GM23338 (cell line): Measurements from ENCODE around the gene ASAH2. TPM values are rescaled to one million over a fixed set of nuclear protein-coding genes. Genes with fewer than 3 reads are reported as not detected.

Experiments
- ATAC-seq: fragments of 200-7000 bp; cut with Tn5 transposase; 3 replicates; pipeline ENCODE4 v1.9.1; 2020
- DNase-seq: peaks from one replicate; pipeline ENCODE4 v3.0.0-alpha.2; 2015; ENCODE audit warnings: low spot score
- H2AFZ ChIP-seq: fragments of 200-600 bp; sonication (generic); 2 replicates; pipeline ENCODE4 v1.8.0; 2016; ENCODE audit warnings: antibody characterized with exemption, mild to moderate bottlenecking, moderate library complexity
- H3F3A ChIP-seq: fragments of 200-600 bp; sonication (generic); replicated peaks from 2 replicates; pipeline ENCODE4 v1.8.0; 2017; ENCODE audit warnings: antibody characterized with exemption, mixed run types, low read depth
- H3K27ac ChIP-seq: fragments of 200-600 bp; sonication (generic); 2 replicates; pipeline ENCODE4 v1.6.1; 2016; ENCODE audit warnings: low read depth
- H3K27me3 ChIP-seq: fragments of 200-600 bp; sonication (generic); 2 replicates; pipeline ENCODE4 v1.8.0; 2016; ENCODE audit warnings: mild to moderate bottlenecking, mixed run types, moderate library complexity; ENCODE audit not compliant: insufficient read depth
- H3K36me3 ChIP-seq: fragments of 200-600 bp; sonication (generic); 2 replicates; pipeline ENCODE4 v1.8.0; 2016; ENCODE audit warnings: mild to moderate bottlenecking; ENCODE audit not compliant: insufficient read depth
- H3K4me1 ChIP-seq: fragments of 200-600 bp; sonication (generic); 2 replicates; pipeline ENCODE4 v1.8.0; 2016; ENCODE audit warnings: mild to moderate bottlenecking, moderate library complexity; ENCODE audit not compliant: insufficient read depth
- H3K4me2 ChIP-seq: fragments of 200-600 bp; sonication (generic); 2 replicates; pipeline ENCODE4 v1.7.1; 2017; ENCODE audit warnings: mixed run types
- H3K4me3 ChIP-seq: fragments of 200-600 bp; sonication (generic); 2 replicates; pipeline ENCODE4 v1.6.1; 2016; ENCODE audit warnings: mixed run types
- H3K79me2 ChIP-seq: fragments of 200-600 bp; sonication (generic); replicated peaks from 2 replicates; pipeline ENCODE4 v1.8.0; 2017; ENCODE audit warnings: mild to moderate bottlenecking; ENCODE audit not compliant: insufficient read depth
- H3K9me2 ChIP-seq: fragments of 200-600 bp; sonication (generic); 2 replicates; pipeline ENCODE4 v1.8.0; 2017; ENCODE audit not compliant: insufficient read depth
- H4K20me1 ChIP-seq: fragments of 200-600 bp; sonication (generic); replicated peaks from 2 replicates; pipeline ENCODE4 v1.8.0; 2017; ENCODE audit warnings: mild to moderate bottlenecking; ENCODE audit not compliant: insufficient read depth
- H3K27ac Mint-ChIP-seq: 2 replicates; pipeline ENCODE4 v1.8.0; 2020; ENCODE audit warnings: inconsistent platforms, mild to moderate bottlenecking, moderate library complexity, mixed read lengths
- H3K27me3 Mint-ChIP-seq: 3 replicates; pipeline ENCODE4 v1.8.0; 2022; ENCODE audit warnings: low read depth, mild to moderate bottlenecking, moderate library complexity, mixed read lengths, inconsistent platforms; ENCODE audit not compliant: insufficient read depth, poor library complexity
- H3K36me3 Mint-ChIP-seq: 3 replicates; pipeline ENCODE4 v1.8.0; 2021; ENCODE audit warnings: low read depth, mild to moderate bottlenecking, inconsistent platforms, moderate library complexity, mixed read lengths
- H3K4me1 Mint-ChIP-seq: 3 replicates; pipeline ENCODE4 v1.8.0; 2020; ENCODE audit warnings: mild to moderate bottlenecking, inconsistent platforms, mixed read lengths
- H3K4me3 Mint-ChIP-seq: 3 replicates; pipeline ENCODE4 v1.8.0; 2021; ENCODE audit warnings: moderate library complexity, mild to moderate bottlenecking, inconsistent platforms, mixed read lengths
- H3K9me3 Mint-ChIP-seq: 3 replicates; pipeline ENCODE4 v1.8.0; 2020; ENCODE audit warnings: moderate library complexity, mild to moderate bottlenecking, inconsistent platforms, mixed read lengths
- CREB1 ChIP-seq: fragments of 250-450 bp; sonication (Bioruptor Pico); IDR thresholded peaks from 2 replicates; pipeline ENCODE4 v1.5.0; 2020; ENCODE audit warnings: low read depth, mild to moderate bottlenecking, moderate library complexity
- EZH2 ChIP-seq: fragments of 200-600 bp; sonication (generic); IDR thresholded peaks from one replicate; pipeline ENCODE4 v1.8.0; 2017; ENCODE audit warnings: antibody characterized with exemption, mild to moderate bottlenecking, low read depth; ENCODE audit not compliant: unreplicated experiment
- EZH2phosphoT487 ChIP-seq: fragments of 200-600 bp; sonication (generic); IDR thresholded peaks from one replicate; pipeline ENCODE4 v1.8.1; 2018; ENCODE audit warnings: antibody characterized with exemption; ENCODE audit not compliant: unreplicated experiment
- JUNB ChIP-seq: IDR thresholded peaks from one replicate; pipeline ENCODE4 v1.6.1; 2016; ENCODE audit warnings: antibody characterized with exemption; ENCODE audit not compliant: unreplicated experiment
- NANOG ChIP-seq: IDR thresholded peaks from 2 replicates; pipeline ENCODE4 v1.6.1; 2016; ENCODE audit warnings: antibody characterized with exemption, borderline replicate concordance
- STAT1 ChIP-seq: IDR thresholded peaks from one replicate; pipeline ENCODE4 v1.6.1; 2016; ENCODE audit warnings: antibody characterized with exemption; ENCODE audit not compliant: unreplicated experiment
- ZNF331 ChIP-seq: fragments of 250-450 bp; sonication (Bioruptor Pico); IDR thresholded peaks from 2 replicates; pipeline ENCODE4 v1.5.0; 2020; ENCODE audit warnings: low read depth, mild to moderate bottlenecking, moderate library complexity
- polyA plus RNA-seq: library from polyadenylated mRNA; unstranded; fragments of >200 nt; fragmentation: Nextera tagmentation; extraction: Ambion mirVana; gene quantifications from 2 replicates; pipeline ENCODE4 v1.2.1, GENCODE V29; 2016
- total RNA-seq: library from RNA; depleted of rRNA; stranded (reverse); fragments of >200 nt; shearing (Covaris generic); gene quantifications from 2 replicates; pipeline ENCODE4 v1.2.3, GENCODE V29; 2014
- TF ChIP-seq, protein P1 (sequence below), 2 experiments: fragments of 200-600 bp in 1 of 2; sonication (generic) in 1 of 2; conservative IDR thresholded peaks; 2 replicates each; pipeline versions ENCODE4 v1.5.1 to v1.6.1; 2016 to 2017; ENCODE audit warnings: antibody characterized with exemption in 2 of 2, low read depth in 2 of 2, mild to moderate bottlenecking in 2 of 2, moderate library complexity in 1 of 2
- TF ChIP-seq, protein P2 (sequence below): IDR thresholded peaks from 2 replicates; pipeline ENCODE4 v1.6.1; 2016; ENCODE audit warnings: antibody characterized with exemption
- TF ChIP-seq, protein P3 (sequence below): IDR thresholded peaks from one replicate; pipeline ENCODE4 v1.6.1; 2018; ENCODE audit warnings: antibody characterized with exemption; ENCODE audit not compliant: unreplicated experiment

ASAH2 gene
- total and polyA plus RNA-seq, 2 experiments from 2014 or later: 0.17 to 0.92 TPM

DNA sequence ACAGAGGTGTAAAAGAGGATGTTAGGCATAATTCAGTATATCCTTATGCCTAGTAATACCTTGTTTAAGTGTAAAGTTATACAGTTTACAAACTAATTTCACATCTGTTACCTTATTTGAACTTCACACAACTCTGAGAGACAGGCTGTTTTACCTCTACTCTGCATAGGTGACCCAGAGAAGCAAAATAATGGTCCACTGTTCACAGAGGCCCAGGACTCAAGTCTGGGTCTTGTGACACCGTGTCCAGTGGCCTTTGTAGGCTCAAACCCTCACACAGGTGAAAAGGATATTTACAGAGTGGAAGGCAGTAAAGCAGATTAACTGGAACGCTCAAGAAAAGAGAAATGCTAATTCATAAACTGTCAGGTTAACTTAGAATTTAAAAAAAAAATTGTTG, 32.1 kb downstream of the ASAH2 start:
- no peak for DNase-seq
- H3K36me3 Mint-ChIP-seq: no peaks in the 10 kb centered on the region; the same call in 2 of the 3 replicates

DNA sequence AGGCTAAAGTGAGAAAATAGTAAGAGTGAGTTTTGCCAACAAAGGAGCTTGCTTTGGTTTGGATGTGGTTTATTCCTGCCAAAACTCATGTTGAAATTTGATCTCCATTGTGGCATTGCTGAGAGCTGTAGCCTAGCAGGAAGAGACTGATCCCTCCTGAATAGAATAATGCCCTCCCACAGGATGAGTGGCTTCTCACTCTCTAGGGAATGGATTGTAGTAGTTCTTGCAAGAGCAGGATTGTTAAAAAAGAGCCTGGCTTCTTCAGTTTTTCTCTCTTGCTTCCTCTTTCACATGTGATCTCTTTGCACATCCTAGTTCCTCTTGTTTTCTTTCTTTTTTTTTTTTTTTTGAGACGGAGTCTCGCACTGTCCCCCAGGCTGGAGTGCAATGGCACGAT, 34.4 kb downstream of the ASAH2 start:
- peak; percentile 69 for DNase-seq
- peaks cover 4% of the 10 kb centered on the region; the same call in 2 of the 3 replicates for H3K4me1 Mint-ChIP-seq
- H3K4me2 ChIP-seq: peak overlapping the region; percentile 32; the same call in 1 of the 2 replicates
- peak overlapping the region; percentile 80; the same call in 1 of the 2 replicates for H2AFZ ChIP-seq
- peak overlapping the region; percentile 73 for H3K27ac Mint-ChIP-seq
- H3F3A ChIP-seq: no peaks in the 10 kb centered on the region
- H3K79me2 ChIP-seq: no peaks in the 10 kb centered on the region
- peak overlapping the region; percentile 41; the same call in 1 of the 2 replicates for H3K27ac ChIP-seq
- no peaks in the 10 kb centered on the region for H3K27me3 Mint-ChIP-seq
- no peak overlapping the region for H3K4me3 Mint-ChIP-seq
- H4K20me1 ChIP-seq: no peaks in the 10 kb centered on the region
- H3K27me3 ChIP-seq: no peaks in the 10 kb centered on the region
- no peak overlapping the region for H3K4me3 ChIP-seq
- H3K9me2 ChIP-seq: no peaks in the 10 kb centered on the region
- H3K9me3 Mint-ChIP-seq: peaks cover 5% of the 10 kb centered on the region; the same call in 1 of the 3 replicates
- peaks cover 4% of the 10 kb centered on the region; the same call in 1 of the 2 replicates for H3K4me1 ChIP-seq
- ATAC-seq: peak; percentile 99
- no peaks in the 10 kb centered on the region; the same call in 2 of the 3 replicates for H3K36me3 Mint-ChIP-seq
- no peaks in the 10 kb centered on the region for H3K36me3 ChIP-seq
- TF ChIP-seq NANOG (no peak), JUNB (no peak), STAT1 (no peak), ZNF331 (CRISPR knock-in tag) (no peak), CREB1 (CRISPR knock-in tag) (no peak)
- TF ChIP-seq, protein P1, sequence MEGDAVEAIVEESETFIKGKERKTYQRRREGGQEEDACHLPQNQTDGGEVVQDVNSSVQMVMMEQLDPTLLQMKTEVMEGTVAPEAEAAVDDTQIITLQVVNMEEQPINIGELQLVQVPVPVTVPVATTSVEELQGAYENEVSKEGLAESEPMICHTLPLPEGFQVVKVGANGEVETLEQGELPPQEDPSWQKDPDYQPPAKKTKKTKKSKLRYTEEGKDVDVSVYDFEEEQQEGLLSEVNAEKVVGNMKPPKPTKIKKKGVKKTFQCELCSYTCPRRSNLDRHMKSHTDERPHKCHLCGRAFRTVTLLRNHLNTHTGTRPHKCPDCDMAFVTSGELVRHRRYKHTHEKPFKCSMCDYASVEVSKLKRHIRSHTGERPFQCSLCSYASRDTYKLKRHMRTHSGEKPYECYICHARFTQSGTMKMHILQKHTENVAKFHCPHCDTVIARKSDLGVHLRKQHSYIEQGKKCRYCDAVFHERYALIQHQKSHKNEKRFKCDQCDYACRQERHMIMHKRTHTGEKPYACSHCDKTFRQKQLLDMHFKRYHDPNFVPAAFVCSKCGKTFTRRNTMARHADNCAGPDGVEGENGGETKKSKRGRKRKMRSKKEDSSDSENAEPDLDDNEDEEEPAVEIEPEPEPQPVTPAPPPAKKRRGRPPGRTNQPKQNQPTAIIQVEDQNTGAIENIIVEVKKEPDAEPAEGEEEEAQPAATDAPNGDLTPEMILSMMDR (conservative IDR thresholded peaks at IDR 0.05; ENCODE audit: low read depth in 2 of 2): no peak
- TF ChIP-seq, protein P2, sequence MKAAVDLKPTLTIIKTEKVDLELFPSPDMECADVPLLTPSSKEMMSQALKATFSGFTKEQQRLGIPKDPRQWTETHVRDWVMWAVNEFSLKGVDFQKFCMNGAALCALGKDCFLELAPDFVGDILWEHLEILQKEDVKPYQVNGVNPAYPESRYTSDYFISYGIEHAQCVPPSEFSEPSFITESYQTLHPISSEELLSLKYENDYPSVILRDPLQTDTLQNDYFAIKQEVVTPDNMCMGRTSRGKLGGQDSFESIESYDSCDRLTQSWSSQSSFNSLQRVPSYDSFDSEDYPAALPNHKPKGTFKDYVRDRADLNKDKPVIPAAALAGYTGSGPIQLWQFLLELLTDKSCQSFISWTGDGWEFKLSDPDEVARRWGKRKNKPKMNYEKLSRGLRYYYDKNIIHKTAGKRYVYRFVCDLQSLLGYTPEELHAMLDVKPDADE: no peak

More for the DNA sequence above, 32.1 kb downstream of the ASAH2 start:
- no peaks in the 10 kb centered on the region for H3K27me3 Mint-ChIP-seq
- peak overlapping the region; percentile 8; the same call in 1 of the 2 replicates for H2AFZ ChIP-seq
- no peaks in the 10 kb centered on the region for H3K9me2 ChIP-seq
- H3K4me1 Mint-ChIP-seq: peaks cover 4% of the 10 kb centered on the region; the same call in 2 of the 3 replicates
- peaks cover 4% of the 10 kb centered on the region; the same call in 1 of the 2 replicates for H3K4me1 ChIP-seq
- no peak overlapping the region for H3K27ac ChIP-seq
- H3K79me2 ChIP-seq: no peaks in the 10 kb centered on the region
- no peak overlapping the region for H3K27ac Mint-ChIP-seq
- no peaks in the 10 kb centered on the region for H3K27me3 ChIP-seq
- no peak overlapping the region for H3K4me2 ChIP-seq
- ATAC-seq: no peak
- no peak overlapping the region for H3K4me3 Mint-ChIP-seq
- H3K4me3 ChIP-seq: no peak overlapping the region
- H3K36me3 ChIP-seq: no peaks in the 10 kb centered on the region
- no peaks in the 10 kb centered on the region for H3F3A ChIP-seq
- TF ChIP-seq, protein P3, sequence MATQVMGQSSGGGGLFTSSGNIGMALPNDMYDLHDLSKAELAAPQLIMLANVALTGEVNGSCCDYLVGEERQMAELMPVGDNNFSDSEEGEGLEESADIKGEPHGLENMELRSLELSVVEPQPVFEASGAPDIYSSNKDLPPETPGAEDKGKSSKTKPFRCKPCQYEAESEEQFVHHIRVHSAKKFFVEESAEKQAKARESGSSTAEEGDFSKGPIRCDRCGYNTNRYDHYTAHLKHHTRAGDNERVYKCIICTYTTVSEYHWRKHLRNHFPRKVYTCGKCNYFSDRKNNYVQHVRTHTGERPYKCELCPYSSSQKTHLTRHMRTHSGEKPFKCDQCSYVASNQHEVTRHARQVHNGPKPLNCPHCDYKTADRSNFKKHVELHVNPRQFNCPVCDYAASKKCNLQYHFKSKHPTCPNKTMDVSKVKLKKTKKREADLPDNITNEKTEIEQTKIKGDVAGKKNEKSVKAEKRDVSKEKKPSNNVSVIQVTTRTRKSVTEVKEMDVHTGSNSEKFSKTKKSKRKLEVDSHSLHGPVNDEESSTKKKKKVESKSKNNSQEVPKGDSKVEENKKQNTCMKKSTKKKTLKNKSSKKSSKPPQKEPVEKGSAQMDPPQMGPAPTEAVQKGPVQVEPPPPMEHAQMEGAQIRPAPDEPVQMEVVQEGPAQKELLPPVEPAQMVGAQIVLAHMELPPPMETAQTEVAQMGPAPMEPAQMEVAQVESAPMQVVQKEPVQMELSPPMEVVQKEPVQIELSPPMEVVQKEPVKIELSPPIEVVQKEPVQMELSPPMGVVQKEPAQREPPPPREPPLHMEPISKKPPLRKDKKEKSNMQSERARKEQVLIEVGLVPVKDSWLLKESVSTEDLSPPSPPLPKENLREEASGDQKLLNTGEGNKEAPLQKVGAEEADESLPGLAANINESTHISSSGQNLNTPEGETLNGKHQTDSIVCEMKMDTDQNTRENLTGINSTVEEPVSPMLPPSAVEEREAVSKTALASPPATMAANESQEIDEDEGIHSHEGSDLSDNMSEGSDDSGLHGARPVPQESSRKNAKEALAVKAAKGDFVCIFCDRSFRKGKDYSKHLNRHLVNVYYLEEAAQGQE: no peak
- TF ChIP-seq EZH2phosphoT487 (no peak), ZNF331 (CRISPR knock-in tag) (no peak), STAT1 (no peak), EZH2 (no peak), NANOG (no peak)
- H4K20me1 ChIP-seq: no peaks in the 10 kb centered on the region
- peaks cover 5% of the 10 kb centered on the region; the same call in 1 of the 3 replicates for H3K9me3 Mint-ChIP-seq
